LHCN-M2 (cell line): ENCODE results near the gene PCDHGC5. TPM values are rescaled to one million over a fixed set of nuclear protein-coding genes. Genes with fewer than 3 reads are reported as not detected.
A peak's percentile ranks its signal among the peaks of the same experiment; 100 is the strongest.

Experiments
- DNase-seq: peaks from one replicate; pipeline ENCODE4 v3.0.0-alpha.2; 2012; ENCODE audit warnings: low read depth
- polyA plus RNA-seq: library from polyadenylated mRNA; unstranded; fragments of >200 nt; gene quantifications from one replicate; pipeline ENCODE4 v1.2.1, GENCODE V29; 2012; ENCODE audit warnings: missing spikeins
- total RNA-seq: library from RNA; depleted of rRNA; stranded (reverse); fragments of >200 nt; gene quantifications from 2 replicates; pipeline ENCODE4 v1.2.3, GENCODE V29; 2014; rRNA removed

PCDHGC5 gene
- total RNA-seq = 1.7 and 2.0 TPM in 2 replicates
- 1.7 TPM for polyA plus RNA-seq

GRCh38 chr5:141488591-141489561, at the start of gene PCDHGC5:
Gene PCDHGC5 (plus strand): TSS chr5:141489081. CDS start chr5:141489241, 160 bp downstream.
- DNase-seq = peak; percentile 78

GRCh38 chr5:141439411-141440141, 49.3 kb upstream of the PCDHGC5 start:
- DNase-seq = no peak

- no peak for DNase-seq
Measured at GRCh38 chr5:141440341-141440740, 48.5 kb upstream of the PCDHGC5 start.

- no peak for DNase-seq
Measured at GRCh38 chr5:141441571-141442170, 47.2 kb upstream of the PCDHGC5 start.

- DNase-seq = no peak
Measured at GRCh38 chr5:141465351-141465750, 23.5 kb upstream of the PCDHGC5 start.

- peak; percentile 96 for DNase-seq
Measured at GRCh38 chr5:141475625-141476131, 13.2 kb upstream of the PCDHGC5 start, which contains the start of gene PCDHGC3. Gene PCDHGC3 (plus strand): TSS chr5:141475966. CDS start chr5:141476117, 151 bp downstream.

GRCh38 chr5:141476132-141476911, 12.6 kb upstream of the PCDHGC5 start:
- peak; percentile 84 for DNase-seq

- DNase-seq = no peak
Measured at GRCh38 chr5:141477044-141477575, 11.8 kb upstream of the PCDHGC5 start.

GRCh38 chr5:141477815-141478214, 11.1 kb upstream of the PCDHGC5 start:
- no peak for DNase-seq

GRCh38 chr5:141478321-141478945, 10.4 kb upstream of the PCDHGC5 start:
- peak; percentile 54 for DNase-seq

GRCh38 chr5:141479776-141480175, 9.1 kb upstream of the PCDHGC5 start:
- no peak for DNase-seq

GRCh38 chr5:141483902-141484301, 5.0 kb upstream of the PCDHGC5 start:
- no peak for DNase-seq

- DNase-seq = no peak
Measured at GRCh38 chr5:141484310-141484640, 4.6 kb upstream of the PCDHGC5 start.

GRCh38 chr5:141484641-141485311, 4.1 kb upstream of the PCDHGC5 start, which contains the start of gene PCDHGC4:
Gene PCDHGC4 (plus strand): TSS chr5:141485030. CDS start chr5:141485174, 144 bp downstream.
- DNase-seq = no peak

GRCh38 chr5:141485321-141486055, 3.4 kb upstream of the PCDHGC5 start:
- DNase-seq = no peak

- DNase-seq = no peak
Measured at GRCh38 chr5:141486091-141486490, 2.8 kb upstream of the PCDHGC5 start.

GRCh38 chr5:141487131-141487530, 1.8 kb upstream of the PCDHGC5 start:
- DNase-seq = no peak

- DNase-seq = no peak
Measured at GRCh38 chr5:141489841-141490240, 960 bp downstream of the PCDHGC5 start.

GRCh38 chr5:141490271-141490670, 1.4 kb downstream of the PCDHGC5 start:
- no peak for DNase-seq
